MM.1S (cell line): ENCODE measurements around the gene SLC11A2.

ENCODE experiments used
- EZH2phosphoT487 ChIP-seq: fragments of 300-600 bp; sonication (generic); IDR thresholded peaks from 2 replicates; pipeline ENCODE4 v1.6.1; 2018; ENCODE audit warnings: antibody characterized with exemption, low read length
- TF ChIP-seq, protein P1 (sequence below): fragments of 300-600 bp; sonication (generic); IDR thresholded peaks from 2 replicates; pipeline ENCODE4 v1.5.1; 2016; ENCODE audit warnings: antibody characterized with exemption, low read length, mixed read lengths

DNA sequence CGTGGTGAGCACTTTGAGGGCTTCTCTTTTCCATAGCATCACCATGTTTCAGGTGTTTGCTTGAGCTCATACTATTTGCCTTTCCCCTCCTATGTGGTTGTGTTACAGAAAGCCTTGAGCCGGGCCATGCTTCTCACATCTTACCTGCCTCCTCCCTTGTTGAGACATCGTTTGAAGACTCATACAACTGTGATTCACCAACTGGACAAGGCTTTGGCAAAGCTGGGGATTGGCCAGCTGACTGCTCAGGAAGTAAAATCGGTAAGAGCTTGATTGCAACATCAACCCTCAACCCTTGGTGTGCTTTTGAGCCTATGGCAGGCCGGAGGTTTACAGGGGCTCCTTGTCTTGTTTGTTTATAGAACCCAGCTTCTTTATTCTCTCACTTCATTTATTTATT lies 30.1 kb upstream of the SLC11A2 start:
- TF ChIP-seq, protein P1, sequence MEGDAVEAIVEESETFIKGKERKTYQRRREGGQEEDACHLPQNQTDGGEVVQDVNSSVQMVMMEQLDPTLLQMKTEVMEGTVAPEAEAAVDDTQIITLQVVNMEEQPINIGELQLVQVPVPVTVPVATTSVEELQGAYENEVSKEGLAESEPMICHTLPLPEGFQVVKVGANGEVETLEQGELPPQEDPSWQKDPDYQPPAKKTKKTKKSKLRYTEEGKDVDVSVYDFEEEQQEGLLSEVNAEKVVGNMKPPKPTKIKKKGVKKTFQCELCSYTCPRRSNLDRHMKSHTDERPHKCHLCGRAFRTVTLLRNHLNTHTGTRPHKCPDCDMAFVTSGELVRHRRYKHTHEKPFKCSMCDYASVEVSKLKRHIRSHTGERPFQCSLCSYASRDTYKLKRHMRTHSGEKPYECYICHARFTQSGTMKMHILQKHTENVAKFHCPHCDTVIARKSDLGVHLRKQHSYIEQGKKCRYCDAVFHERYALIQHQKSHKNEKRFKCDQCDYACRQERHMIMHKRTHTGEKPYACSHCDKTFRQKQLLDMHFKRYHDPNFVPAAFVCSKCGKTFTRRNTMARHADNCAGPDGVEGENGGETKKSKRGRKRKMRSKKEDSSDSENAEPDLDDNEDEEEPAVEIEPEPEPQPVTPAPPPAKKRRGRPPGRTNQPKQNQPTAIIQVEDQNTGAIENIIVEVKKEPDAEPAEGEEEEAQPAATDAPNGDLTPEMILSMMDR = no peak
- TF ChIP-seq EZH2phosphoT487 = no peak
